CD4-positive, alpha-beta T cell treated with Interleukin-6 for 4 hours (primary cell): ENCODE measurements around the gene COX20.

ENCODE experiments used
- DNase-seq: peaks from one replicate; pipeline ENCODE4 v3.0.0-alpha.2; 2020; ENCODE audit warnings: mixed read lengths

Gene COX20

GRCh38 chr1:244881552-244882280 lies 46.3 kb downstream of the COX20 start:
- no peak for DNase-seq

GRCh38 chr1:244887281-244887680 lies 51.8 kb downstream of the COX20 start:
- no peak for DNase-seq

GRCh38 chr1:244893836-244894235 lies 58.4 kb downstream of the COX20 start:
- DNase-seq, result no peak
